ENCODE results near the gene PTGER2. TPM values are rescaled to one million over a fixed set of nuclear protein-coding genes. Genes with fewer than 3 reads are reported as not detected.

The PTGER2 gene
- total RNA-seq, 1 donor from 2014 or later, result 0.46 TPM

DNA sequence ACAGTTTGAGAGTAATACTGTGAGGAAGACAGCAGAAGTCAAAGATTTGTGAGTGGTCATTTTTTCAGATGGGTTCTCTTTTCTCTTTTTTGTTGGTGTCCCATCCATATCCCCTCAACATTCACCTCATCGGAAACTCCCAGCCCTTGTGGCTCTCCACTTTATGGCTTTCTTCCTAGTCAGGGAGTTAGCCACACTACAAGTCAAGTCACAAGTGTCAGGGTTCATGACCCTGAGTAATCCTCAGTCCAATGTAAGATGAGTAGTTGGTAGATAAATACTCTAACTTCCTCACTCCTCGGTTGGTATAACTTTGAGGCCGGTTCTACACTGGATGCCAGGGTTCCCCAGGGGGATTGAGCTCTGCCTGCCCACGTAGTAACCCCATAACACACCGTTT is 41.4 kb downstream of the PTGER2 start:
- DNase-seq (ENCODE audit: low read depth), result no peak
- H3K27me3 ChIP-seq (ENCODE audit: control insufficient read depth, insufficient read depth, low read length), result no peaks in the 10 kb centered on the region
- TF ChIP-seq, protein P1, sequence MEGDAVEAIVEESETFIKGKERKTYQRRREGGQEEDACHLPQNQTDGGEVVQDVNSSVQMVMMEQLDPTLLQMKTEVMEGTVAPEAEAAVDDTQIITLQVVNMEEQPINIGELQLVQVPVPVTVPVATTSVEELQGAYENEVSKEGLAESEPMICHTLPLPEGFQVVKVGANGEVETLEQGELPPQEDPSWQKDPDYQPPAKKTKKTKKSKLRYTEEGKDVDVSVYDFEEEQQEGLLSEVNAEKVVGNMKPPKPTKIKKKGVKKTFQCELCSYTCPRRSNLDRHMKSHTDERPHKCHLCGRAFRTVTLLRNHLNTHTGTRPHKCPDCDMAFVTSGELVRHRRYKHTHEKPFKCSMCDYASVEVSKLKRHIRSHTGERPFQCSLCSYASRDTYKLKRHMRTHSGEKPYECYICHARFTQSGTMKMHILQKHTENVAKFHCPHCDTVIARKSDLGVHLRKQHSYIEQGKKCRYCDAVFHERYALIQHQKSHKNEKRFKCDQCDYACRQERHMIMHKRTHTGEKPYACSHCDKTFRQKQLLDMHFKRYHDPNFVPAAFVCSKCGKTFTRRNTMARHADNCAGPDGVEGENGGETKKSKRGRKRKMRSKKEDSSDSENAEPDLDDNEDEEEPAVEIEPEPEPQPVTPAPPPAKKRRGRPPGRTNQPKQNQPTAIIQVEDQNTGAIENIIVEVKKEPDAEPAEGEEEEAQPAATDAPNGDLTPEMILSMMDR (IDR thresholded peaks at IDR 0.05; ENCODE audit: insufficient read depth, low read length, poor library complexity, severe bottlenecking), result no peak
- no peak overlapping the region for H3K4me3 ChIP-seq (ENCODE audit: low read depth, low read length)
- no peaks in the 10 kb centered on the region for H3K36me3 ChIP-seq (ENCODE audit: control insufficient read depth, insufficient read depth, low read length)

DNA sequence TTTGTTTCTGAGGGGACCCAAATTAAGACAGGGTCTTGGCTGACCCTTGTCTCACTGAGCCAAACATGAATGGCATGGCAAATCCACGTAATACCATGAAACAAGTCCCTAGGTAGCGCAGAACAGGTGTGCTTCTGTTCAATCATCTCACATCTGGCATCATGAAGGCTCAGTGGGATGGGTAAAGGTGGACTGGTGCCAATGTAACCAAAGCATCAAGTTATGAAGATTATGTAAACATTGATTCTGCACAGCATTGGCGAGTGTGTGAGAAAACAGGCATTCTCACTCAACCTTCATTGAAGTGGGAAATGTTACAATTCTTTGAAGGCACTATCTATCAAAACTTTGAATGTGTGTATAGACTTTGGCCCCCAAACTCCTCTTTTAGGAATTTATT is 41.9 kb downstream of the PTGER2 start:
- DNase-seq (ENCODE audit: low read depth), result no peak

DNA sequence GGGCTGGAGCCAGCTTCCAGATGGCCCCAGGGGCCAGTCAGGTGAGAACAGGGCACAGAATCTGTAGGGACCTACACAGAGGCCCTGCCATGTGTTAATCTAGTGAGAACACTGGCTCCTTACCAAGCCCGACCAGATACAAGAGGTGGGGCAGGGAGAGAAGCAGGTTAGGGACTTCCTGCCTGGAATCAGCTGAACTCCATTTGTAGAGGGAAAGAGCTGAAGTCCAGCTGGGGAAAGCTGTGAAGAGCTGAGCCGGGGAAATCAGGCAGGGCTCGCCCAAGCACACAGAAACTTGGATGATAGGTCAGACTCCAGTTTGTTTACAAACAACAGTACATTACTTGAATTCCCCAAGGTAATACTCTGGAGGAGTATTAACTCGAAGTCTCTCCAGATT is 46.7 kb downstream of the PTGER2 start:
- DNase-seq (ENCODE audit: low read depth), result no peak
- H3K27me3 ChIP-seq (ENCODE audit: control insufficient read depth, insufficient read depth, low read length), result no peaks in the 10 kb centered on the region
- no peak overlapping the region for H3K4me3 ChIP-seq (ENCODE audit: low read depth, low read length)
- no peaks in the 10 kb centered on the region for H3K36me3 ChIP-seq (ENCODE audit: control insufficient read depth, insufficient read depth, low read length)
- TF ChIP-seq, protein P1 (IDR thresholded peaks at IDR 0.05; ENCODE audit: insufficient read depth, low read length, poor library complexity, severe bottlenecking), result no peak

More for the DNA sequence above, 41.9 kb downstream of the PTGER2 start:
- no peaks in the 10 kb centered on the region for H3K27me3 ChIP-seq (ENCODE audit: control insufficient read depth, insufficient read depth, low read length)
- no peaks in the 10 kb centered on the region for H3K36me3 ChIP-seq (ENCODE audit: control insufficient read depth, insufficient read depth, low read length)
- H3K4me3 ChIP-seq (ENCODE audit: low read depth, low read length), result no peak overlapping the region
- TF ChIP-seq, protein P1 (IDR thresholded peaks at IDR 0.05; ENCODE audit: insufficient read depth, low read length, poor library complexity, severe bottlenecking), result no peak

DNA sequence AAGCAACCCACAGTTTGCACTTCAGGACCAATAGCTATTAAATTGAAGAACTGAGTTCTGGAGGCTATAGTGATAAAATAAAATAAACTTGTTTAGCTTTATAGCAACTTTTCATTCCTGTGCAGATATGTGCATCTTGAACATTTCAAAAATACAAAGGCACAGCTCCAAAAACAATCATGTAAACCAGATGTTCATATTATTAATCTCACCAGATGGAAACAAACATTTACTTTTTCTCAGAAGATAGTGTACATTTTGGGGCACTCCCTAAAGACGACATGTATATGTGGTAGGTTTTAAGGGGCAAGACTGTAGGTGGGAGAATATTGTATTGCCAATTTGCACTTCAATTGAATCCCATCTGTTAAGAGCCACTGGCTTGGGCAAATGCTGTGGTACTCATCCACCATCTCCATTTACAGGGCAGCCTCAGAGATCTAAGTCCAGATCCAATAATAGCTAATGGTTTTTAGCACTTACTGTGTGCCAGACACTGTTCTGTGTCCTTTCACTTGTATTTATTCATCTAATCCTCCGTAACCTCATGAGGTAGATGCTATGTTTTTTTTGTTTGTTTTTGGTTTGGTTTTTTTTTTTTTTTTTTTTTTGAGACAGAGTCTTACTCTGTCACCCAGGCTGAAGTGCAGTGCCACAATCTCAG is 49.1 kb downstream of the PTGER2 start:
- no peak overlapping the region for H3K4me3 ChIP-seq (ENCODE audit: low read depth, low read length)
- TF ChIP-seq, protein P1 (IDR thresholded peaks at IDR 0.05; ENCODE audit: insufficient read depth, low read length, poor library complexity, severe bottlenecking), result no peak
- no peak for DNase-seq (ENCODE audit: low read depth)
- no peaks in the 10 kb centered on the region for H3K36me3 ChIP-seq (ENCODE audit: control insufficient read depth, insufficient read depth, low read length)
- H3K27me3 ChIP-seq (ENCODE audit: control insufficient read depth, insufficient read depth, low read length), result no peaks in the 10 kb centered on the region

DNA sequence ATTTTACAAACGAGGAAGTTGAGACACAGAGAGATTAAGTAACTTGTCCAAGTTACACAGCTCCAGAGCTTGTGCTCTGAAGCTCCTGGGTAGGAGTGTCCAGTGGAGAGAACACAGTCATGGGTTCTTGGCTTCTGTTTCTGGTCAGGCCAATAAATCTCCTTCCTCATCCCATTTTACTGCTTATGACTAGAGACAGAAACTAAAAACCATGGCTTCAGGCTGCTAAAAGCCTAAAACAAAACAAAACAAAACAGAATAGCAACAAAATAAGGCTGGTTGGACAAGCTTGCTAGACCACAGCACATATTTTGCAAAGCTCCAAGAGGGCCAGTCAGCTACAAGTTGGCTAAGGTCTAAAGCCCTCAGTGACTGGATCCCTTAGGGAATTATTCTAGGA is 49.8 kb downstream of the PTGER2 start:
- H3K27me3 ChIP-seq (ENCODE audit: control insufficient read depth, insufficient read depth, low read length), result no peaks in the 10 kb centered on the region
- H3K4me3 ChIP-seq (ENCODE audit: low read depth, low read length), result no peak overlapping the region
- TF ChIP-seq, protein P1 (IDR thresholded peaks at IDR 0.05; ENCODE audit: insufficient read depth, low read length, poor library complexity, severe bottlenecking), result no peak
- no peaks in the 10 kb centered on the region for H3K36me3 ChIP-seq (ENCODE audit: control insufficient read depth, insufficient read depth, low read length)
- no peak for DNase-seq (ENCODE audit: low read depth)

DNA sequence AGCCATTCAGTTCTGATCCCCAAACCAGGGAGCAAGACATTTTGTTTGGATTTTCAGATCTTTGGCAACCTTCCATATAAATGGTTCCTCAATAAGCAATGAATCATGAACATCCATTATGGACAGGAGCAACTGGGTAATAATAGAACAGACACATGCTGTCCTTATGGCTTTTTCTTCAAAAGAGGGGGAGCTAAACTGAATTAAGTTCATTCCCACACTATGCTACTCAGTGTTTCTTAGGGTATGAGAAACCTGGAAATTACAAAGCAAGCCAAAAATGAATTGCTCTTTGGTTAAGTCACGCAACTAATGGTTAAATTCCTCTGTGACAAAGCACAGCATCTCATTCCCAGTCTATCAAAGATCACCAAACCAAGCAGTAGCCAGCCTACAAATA is 51.0 kb downstream of the PTGER2 start:
- TF ChIP-seq, protein P1 (IDR thresholded peaks at IDR 0.05; ENCODE audit: insufficient read depth, low read length, poor library complexity, severe bottlenecking), result no peak
- Histone ChIP-seq H3K4me3 (ENCODE audit: low read depth, low read length) (no peak overlapping the region), H3K27me3 (ENCODE audit: control insufficient read depth, insufficient read depth, low read length) (no peaks in the 10 kb centered on the region), H3K36me3 (ENCODE audit: control insufficient read depth, insufficient read depth, low read length) (no peaks in the 10 kb centered on the region)
- DNase-seq (ENCODE audit: low read depth), result no peak

Measured in kidney epithelial cell (primary cell).